Neural progenitor cell (in vitro differentiated cells): ENCODE measurements around the gene PLVAP.

Experiments used
- EZH2 ChIP-seq: fragments of 200-600 bp; sonication (generic); IDR thresholded peaks from 2 replicates; pipeline ENCODE4 v1.6.1; 2017; ENCODE audit warnings: antibody characterized with exemption, mild to moderate bottlenecking, moderate library complexity
- EZH2phosphoT487 ChIP-seq: fragments of 200-600 bp; sonication (generic); IDR thresholded peaks from 2 replicates; pipeline ENCODE4 v1.6.1; 2017; ENCODE audit warnings: antibody characterized with exemption
- TF ChIP-seq, protein P1 (sequence below): fragments of 200-600 bp; sonication (generic); IDR thresholded peaks from 2 replicates; pipeline ENCODE4 v1.5.1; 2017; ENCODE audit warnings: antibody characterized with exemption, mild to moderate bottlenecking

DNA sequence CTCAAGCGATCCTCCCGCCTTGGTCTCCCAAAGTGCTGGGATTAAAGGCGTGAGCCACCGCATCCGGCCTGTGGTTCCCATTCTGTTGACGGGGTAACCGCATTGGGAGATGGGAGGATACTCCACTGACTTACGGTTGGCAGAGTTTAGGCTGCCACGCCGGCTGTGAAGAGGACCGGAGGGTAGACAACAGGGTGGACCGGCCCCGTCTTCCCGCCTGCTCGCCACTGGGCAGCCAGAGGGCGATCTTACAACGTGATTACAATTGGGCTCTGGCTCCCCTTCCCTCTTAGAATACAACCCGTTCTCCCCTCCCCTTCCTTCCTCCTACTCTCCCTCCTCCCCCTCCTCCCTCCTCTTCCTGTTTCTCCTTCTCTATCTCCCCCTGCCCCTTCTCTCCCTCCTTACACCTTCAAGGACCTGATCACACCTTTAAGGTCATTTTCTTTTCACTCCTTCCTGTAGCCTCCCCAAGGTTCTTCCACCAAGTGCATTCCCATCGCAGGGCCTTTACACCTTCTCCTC, 17.8 kb upstream of the PLVAP start:
- TF ChIP-seq EZH2 (no peak), EZH2phosphoT487 (no peak)
- TF ChIP-seq, protein P1, sequence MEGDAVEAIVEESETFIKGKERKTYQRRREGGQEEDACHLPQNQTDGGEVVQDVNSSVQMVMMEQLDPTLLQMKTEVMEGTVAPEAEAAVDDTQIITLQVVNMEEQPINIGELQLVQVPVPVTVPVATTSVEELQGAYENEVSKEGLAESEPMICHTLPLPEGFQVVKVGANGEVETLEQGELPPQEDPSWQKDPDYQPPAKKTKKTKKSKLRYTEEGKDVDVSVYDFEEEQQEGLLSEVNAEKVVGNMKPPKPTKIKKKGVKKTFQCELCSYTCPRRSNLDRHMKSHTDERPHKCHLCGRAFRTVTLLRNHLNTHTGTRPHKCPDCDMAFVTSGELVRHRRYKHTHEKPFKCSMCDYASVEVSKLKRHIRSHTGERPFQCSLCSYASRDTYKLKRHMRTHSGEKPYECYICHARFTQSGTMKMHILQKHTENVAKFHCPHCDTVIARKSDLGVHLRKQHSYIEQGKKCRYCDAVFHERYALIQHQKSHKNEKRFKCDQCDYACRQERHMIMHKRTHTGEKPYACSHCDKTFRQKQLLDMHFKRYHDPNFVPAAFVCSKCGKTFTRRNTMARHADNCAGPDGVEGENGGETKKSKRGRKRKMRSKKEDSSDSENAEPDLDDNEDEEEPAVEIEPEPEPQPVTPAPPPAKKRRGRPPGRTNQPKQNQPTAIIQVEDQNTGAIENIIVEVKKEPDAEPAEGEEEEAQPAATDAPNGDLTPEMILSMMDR, result peak; percentile 69
